G401 (cell line): Measurements from ENCODE around the gene APP. TPM values are rescaled to one million over a fixed set of nuclear protein-coding genes. Genes with fewer than 3 reads are reported as not detected.

Experiments
- DNase-seq: peaks from one replicate; pipeline ENCODE4 v3.0.0-alpha.2; 2015; ENCODE audit warnings: low spot score
- in situ Hi-C: cut with HindIII; loops from 2 replicates; pipeline ENCODE4 v1.10.0; 2016; ENCODE audit warnings: low sequenced_read_pairs, mixed read lengths
- total RNA-seq: library from RNA; depleted of rRNA; stranded (reverse); fragments of >200 nt; shearing (Covaris generic); gene quantifications from 2 replicates; pipeline ENCODE4 v1.2.3, GENCODE V29; 2014

The APP gene
- total RNA-seq, 1 experiment from 2014 or later = 254 TPM

- in situ Hi-C loops = no loop called here
- no peak for DNase-seq
Measured at GRCh38 chr21:25967181-25967900, 203.2 kb downstream of the APP start.

- DNase-seq = no peak
- in situ Hi-C loops = no loop called here
Measured at GRCh38 chr21:25965951-25966707, 204.4 kb downstream of the APP start.

GRCh38 chr21:25964926-25965325 is 205.6 kb downstream of the APP start:
- DNase-seq = no peak
- in situ Hi-C loops = no loop called here

- in situ Hi-C loops = no loop called here
- DNase-seq = no peak
Measured at GRCh38 chr21:25964015-25964414, 206.6 kb downstream of the APP start.

- in situ Hi-C loops = no loop called here
- no peak for DNase-seq
Measured at GRCh38 chr21:25963181-25963580, 207.4 kb downstream of the APP start.

- no peak for DNase-seq
- in situ Hi-C loops = no loop called here
Measured at GRCh38 chr21:25961042-25961441, 209.5 kb downstream of the APP start.

GRCh38 chr21:25960402-25960801 is 210.2 kb downstream of the APP start:
- DNase-seq = no peak
- in situ Hi-C loops = no loop called here

GRCh38 chr21:25959799-25960198 is 210.8 kb downstream of the APP start:
- in situ Hi-C loops = no loop called here
- DNase-seq = no peak

- no peak for DNase-seq
- in situ Hi-C loops = no loop called here
Measured at GRCh38 chr21:25956993-25957714, 213.4 kb downstream of the APP start.

GRCh38 chr21:25955646-25956045 is 214.9 kb downstream of the APP start:
- DNase-seq = no peak
- in situ Hi-C loops = no loop called here

- in situ Hi-C loops = no loop called here
- no peak for DNase-seq
Measured at GRCh38 chr21:25953659-25954058, 216.9 kb downstream of the APP start.

- DNase-seq = no peak
- in situ Hi-C loops = no loop called here
Measured at GRCh38 chr21:25953196-25953595, 217.4 kb downstream of the APP start.

GRCh38 chr21:25952306-25952705 is 218.3 kb downstream of the APP start:
- no peak for DNase-seq

GRCh38 chr21:25949701-25950100 is 220.9 kb downstream of the APP start:
- in situ Hi-C loops = no loop called here
- DNase-seq = no peak

More at GRCh38 chr21:25952306-25952705, 218.3 kb downstream of the APP start:
- in situ Hi-C loops = no loop called here

- DNase-seq = no peak
- in situ Hi-C loops = no loop called here
Measured at GRCh38 chr21:25944672-25945213, 225.8 kb downstream of the APP start.

- DNase-seq = no peak
- in situ Hi-C loops = no loop called here
Measured at GRCh38 chr21:25944082-25944481, 226.5 kb downstream of the APP start.

- in situ Hi-C loops = no loop called here
- DNase-seq = no peak
Measured at GRCh38 chr21:25942135-25942534, 228.4 kb downstream of the APP start.

GRCh38 chr21:25939396-25939761 is 231.2 kb downstream of the APP start:
- in situ Hi-C loops = no loop called here
- no peak for DNase-seq

- DNase-seq = peak; percentile 66
- in situ Hi-C loops = no loop called here
Measured at GRCh38 chr21:25938658-25939395, 231.7 kb downstream of the APP start.
